SKM-1 treated with dmso at 0.1 percent for 144 hours (cell line): ENCODE results near the gene LYZL6.
A peak's percentile ranks its signal among the peaks of the same experiment; 100 is the strongest.
"Not testable (repeated sequence)": the region's sequence is repeated elsewhere in the genome, so short reads cannot be mapped to it uniquely, and the experiment has no call there.

Experiments
- DNase-seq: peaks from one replicate; lab custom pipeline; 2025; ENCODE audit not compliant: unreplicated experiment; lab: John Stamatoyannopoulos, UW

Gene LYZL6

DNA sequence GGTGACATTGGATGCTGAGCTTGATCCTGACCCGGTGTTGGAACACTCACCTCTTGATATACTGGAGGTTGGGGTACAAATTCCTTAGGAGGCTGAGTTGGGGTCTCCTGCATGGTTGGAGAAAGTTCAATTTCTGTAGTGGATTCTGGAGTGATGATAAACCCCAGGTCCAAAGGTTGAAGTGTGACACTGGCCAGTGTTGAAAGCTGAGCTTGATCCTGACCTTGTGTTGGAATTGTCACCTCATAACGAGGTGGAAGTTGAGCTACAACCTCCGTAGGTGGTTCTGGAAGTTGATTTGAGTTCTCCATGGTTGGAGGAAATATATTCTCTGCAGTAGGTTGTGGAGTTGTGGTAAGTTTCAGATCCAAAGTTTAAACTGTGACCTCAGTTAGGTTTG is 34.1 kb downstream of the LYZL6 start:
- DNase-seq, result no peak

- DNase-seq, result no peak
Observed at GRCh38 chr17:35907691-35908090, 35.8 kb downstream of the LYZL6 start.

GRCh38 chr17:35906926-35907637 is 36.4 kb downstream of the LYZL6 start:
- DNase-seq, result no peak

DNA sequence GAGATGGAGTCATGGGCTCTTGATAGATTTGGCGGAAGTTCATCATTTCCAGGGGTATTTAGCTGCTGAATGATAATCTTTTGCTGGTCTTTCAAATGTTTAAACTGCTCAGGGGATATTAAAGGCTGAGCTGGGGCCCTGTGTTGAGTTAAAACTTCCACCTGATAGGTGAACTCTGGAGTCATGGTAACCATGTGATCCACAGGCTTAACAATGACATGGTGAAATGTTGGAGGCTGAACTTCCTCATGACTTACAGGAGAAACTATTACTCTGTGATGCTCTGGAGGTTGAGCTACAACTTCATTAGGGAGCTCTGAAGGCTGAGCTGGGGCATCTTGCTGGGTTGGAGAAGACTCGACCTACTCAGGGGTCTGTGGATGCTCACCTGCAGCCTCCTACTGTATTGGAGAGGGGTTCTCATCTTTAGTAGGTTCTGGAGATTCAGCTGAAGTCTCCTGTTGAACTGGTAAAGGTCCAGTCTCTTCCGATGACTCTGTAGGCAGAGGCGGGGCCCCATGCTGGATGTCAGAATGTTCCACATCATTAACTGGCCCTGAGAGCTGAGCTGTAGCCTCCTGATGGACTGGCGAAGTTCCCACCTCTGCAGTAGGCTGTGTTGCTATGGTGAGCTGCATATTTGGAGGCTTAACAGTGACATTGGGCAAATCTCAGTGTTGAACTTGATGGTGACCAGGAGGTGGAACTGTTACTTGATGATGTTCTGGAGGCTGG is 37.2 kb downstream of the LYZL6 start:
- DNase-seq, result no peak

DNA sequence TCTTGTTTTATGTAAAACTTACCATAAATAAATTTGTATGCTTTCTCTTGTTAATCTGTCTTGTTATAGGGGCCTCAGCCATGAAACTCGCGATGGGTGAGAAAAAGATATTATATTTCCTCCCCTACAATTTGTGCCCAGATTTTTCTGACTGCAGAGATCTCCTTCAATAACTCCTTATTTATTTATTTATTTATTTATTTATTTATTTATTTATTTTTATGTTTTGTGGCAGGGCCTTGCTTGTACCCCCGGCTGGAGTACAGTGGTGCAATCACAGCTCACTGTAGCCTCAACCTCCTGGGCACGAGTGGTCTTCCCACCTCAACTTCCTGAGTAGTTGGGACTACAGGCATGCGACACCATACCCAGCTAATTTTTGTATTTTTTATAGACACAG is 40.1 kb downstream of the LYZL6 start:
- DNase-seq, result no peak

- no peak for DNase-seq
Observed at GRCh38 chr17:35901631-35902175, 41.8 kb downstream of the LYZL6 start.

DNA sequence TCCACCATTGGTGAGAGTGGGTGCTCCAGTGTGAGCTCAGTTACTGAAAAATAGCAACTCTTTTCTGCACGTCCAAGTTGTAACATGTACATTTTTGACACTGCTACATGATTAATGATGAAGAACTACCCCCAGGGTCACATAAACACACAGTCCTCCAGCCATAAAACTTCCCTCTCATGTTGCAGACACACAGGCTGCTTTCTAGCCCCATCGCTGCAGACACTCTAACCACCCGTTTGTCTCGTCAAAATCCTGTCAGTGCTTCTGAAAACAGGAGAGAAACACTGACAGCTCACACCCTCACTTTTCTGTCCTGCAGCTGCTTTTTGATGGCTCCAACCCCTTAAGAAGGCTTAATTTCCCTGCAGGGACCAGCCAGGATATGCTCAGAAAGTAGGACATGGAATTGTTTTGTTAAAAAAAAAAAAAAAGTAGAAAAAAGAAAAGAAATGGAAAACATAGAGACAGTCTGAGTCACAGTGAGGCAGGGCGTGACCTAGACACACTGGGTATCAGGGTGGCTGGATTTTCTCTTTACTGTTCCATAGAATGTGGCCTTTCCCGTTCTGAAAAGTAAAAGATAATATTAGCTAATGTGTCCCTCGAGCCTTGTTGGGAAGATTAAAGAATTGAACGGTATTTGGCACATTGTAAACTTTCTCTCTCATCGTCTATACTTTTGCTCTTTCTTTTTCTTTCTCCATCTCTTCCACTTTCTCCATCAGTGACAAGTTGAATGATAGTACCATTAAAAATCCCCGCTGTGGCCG is 42.6 kb downstream of the LYZL6 start:
- DNase-seq, result no peak

- DNase-seq, result no peak
Observed at GRCh38 chr17:35900280-35900679, 43.2 kb downstream of the LYZL6 start.

GRCh38 chr17:35898283-35899070 is 45.0 kb downstream of the LYZL6 start:
- DNase-seq, result peak; percentile 73

GRCh38 chr17:35897772-35898171 is 45.7 kb downstream of the LYZL6 start:
- DNase-seq, result not testable (repeated sequence)

DNA sequence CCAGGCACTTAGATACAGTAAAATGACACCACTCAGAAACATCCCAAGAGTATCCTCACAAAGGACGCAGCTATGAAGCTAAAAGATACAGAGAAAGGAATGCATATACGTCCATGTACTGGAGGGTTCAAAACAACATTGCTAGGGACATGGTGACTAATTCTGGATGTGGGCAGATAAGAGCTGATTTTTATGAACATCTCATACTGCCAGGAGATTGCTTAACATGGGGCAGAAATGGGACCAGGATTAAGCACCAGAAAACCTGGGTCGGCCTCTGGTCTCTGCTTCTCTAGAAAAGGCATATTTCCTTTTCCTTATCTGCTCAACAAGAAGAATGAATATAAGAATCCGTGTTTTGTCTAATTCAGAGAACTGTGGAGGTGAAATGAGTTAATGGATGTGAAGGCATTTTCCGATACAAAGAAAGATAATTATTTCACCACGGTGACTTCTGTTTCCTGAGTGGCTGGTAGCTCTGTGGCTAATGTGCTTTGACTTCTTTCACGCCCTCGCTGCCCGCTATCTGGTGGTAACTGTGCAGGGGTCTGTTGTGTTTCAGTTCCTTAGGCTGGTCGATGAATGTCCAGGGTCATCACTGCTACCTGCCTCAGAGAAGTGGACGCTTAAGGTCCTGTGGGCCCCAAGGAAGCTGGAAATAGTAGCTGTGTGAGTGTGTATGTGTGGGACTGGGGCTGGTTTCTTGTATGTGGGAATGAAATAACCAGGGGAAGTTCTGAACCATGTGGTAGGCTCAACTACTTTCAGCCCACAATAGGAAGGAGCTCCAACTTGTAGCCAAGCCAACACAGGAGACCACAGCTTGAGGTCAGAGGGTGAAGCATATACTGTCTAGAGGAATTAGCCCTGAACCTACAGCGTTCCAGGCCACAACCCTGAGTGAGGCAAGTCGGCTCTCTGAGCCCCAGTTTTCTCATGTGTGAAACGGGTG is 47.6 kb downstream of the LYZL6 start:
- peak; percentile 93 for DNase-seq

- DNase-seq, result no peak
Observed at GRCh38 chr17:35894206-35894605, 49.3 kb downstream of the LYZL6 start.

GRCh38 chr17:35893751-35894150 is 49.8 kb downstream of the LYZL6 start:
- no peak for DNase-seq

GRCh38 chr17:35892091-35893035 is 51.1 kb downstream of the LYZL6 start:
- DNase-seq, result no peak

DNA sequence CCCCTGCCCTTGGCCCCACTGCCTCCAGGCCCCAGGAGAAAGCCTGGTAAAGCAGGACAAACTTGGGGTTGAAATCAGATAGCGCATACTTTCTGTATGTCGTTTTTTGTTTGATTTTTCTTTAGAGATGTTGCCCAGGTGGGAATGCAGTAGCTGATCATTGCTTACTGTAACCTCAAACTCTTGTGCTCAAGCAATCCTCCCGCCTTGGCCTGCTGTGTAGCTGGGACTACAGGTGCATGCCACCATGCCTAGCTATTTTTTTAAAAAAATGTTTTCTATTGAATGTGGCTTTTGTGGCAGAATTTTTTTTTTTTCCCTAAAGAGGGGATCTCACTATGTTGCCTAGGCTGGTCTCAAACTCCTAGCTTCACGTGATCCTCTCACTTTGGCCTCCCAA is 52.2 kb downstream of the LYZL6 start:
- DNase-seq, result no peak

- no peak for DNase-seq
Observed at GRCh38 chr17:35890774-35891155, 52.7 kb downstream of the LYZL6 start.

- no peak for DNase-seq
Observed at GRCh38 chr17:35889818-35890773, 53.4 kb downstream of the LYZL6 start.
